ENCODE data around the gene LRMDA. TPM values are rescaled to one million over a fixed set of nuclear protein-coding genes. Genes with fewer than 3 reads are reported as not detected.

LRMDA gene
- total RNA-seq, 3 donors from 2014 or later: not detected

DNA sequence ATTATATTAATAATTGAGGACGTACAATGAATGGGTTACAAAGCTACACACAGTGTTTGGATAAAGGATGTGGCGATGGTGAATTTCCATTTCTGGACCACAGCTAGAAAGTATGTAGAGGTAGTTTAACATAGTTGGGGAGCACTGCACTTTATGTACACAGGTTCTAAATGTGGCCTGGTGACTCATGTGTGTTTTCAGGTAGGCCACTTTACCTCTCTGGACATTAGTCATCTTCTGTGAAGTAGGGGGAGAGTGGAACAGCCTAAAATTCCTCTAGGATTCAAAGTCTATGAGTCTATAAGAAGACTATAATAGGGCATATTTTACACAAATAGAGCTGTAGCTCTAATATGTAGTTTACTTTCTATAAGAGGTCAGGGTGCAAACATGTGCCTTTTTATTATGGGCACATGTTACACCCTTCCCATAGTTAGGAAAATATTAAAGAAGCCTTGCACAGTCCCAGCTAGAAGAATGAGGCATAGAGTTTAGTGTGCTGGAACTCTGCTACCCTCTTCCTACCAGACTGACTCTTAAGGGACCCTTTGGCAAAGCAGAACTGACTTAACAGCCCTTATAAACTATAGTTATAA is 594.9 kb downstream of the LRMDA start:
- DNase-seq (no peak), ATAC-seq (no peak)
- Mint-ChIP-seq H3K4me3 (no peak overlapping the region), H3K4me1 (ENCODE audit: low read depth) (no peaks in the 10 kb centered on the region), H3K27me3 (ENCODE audit: low read depth) (no peaks in the 10 kb centered on the region), H3K36me3 (ENCODE audit: insufficient read depth) (no peaks in the 10 kb centered on the region), H3K9me3 (no peaks in the 10 kb centered on the region)

- H3K4me3 Mint-ChIP-seq: no peak overlapping the region
- H3K36me3 Mint-ChIP-seq (ENCODE audit: insufficient read depth): no peaks in the 10 kb centered on the region
- no peaks in the 10 kb centered on the region for H3K9me3 Mint-ChIP-seq
- ATAC-seq: no peak
- H3K27me3 Mint-ChIP-seq (ENCODE audit: low read depth): no peaks in the 10 kb centered on the region
- no peak for DNase-seq
- H3K4me1 Mint-ChIP-seq (ENCODE audit: low read depth): no peaks in the 10 kb centered on the region
Observed at GRCh38 chr10:76026905-76027304, 595.5 kb downstream of the LRMDA start.

DNA sequence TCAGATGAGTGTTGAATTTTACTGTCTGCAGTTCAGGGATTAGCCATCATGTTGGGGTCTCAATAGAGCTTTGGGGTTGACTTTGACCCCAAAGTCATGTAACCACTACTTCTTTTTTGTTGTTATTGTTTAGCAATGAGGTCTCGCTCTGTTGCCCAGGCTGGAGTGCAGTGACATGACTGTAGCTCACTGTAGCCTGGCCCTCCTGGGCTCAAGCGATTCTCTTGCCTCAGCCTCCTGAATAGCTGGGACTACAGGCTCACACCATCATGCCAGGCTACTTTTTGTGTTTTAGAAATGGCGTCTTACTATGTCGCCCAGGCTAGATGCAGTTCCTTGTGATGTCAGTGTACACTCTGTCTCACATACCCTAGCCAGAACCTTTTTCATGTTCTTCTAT is 598.4 kb downstream of the LRMDA start:
- Mint-ChIP-seq H3K4me3 (no peak overlapping the region), H3K4me1 (ENCODE audit: low read depth) (no peaks in the 10 kb centered on the region), H3K9me3 (no peaks in the 10 kb centered on the region), H3K36me3 (ENCODE audit: insufficient read depth) (no peaks in the 10 kb centered on the region), H3K27me3 (ENCODE audit: low read depth) (no peaks in the 10 kb centered on the region)
- no peak for DNase-seq
- no peak for ATAC-seq

- Mint-ChIP-seq H3K4me1 (ENCODE audit: low read depth) (no peaks in the 10 kb centered on the region), H3K36me3 (ENCODE audit: insufficient read depth) (no peaks in the 10 kb centered on the region), H3K4me3 (no peak overlapping the region), H3K9me3 (no peaks in the 10 kb centered on the region), H3K27me3 (ENCODE audit: low read depth) (no peaks in the 10 kb centered on the region)
- DNase-seq: no peak
- ATAC-seq: no peak
Observed at GRCh38 chr10:76031099-76031498, 599.7 kb downstream of the LRMDA start.

GRCh38 chr10:76031769-76032699 is 600.6 kb downstream of the LRMDA start:
- H3K27me3 Mint-ChIP-seq (ENCODE audit: low read depth): no peaks in the 10 kb centered on the region
- no peak for DNase-seq
- no peak overlapping the region for H3K4me3 Mint-ChIP-seq
- no peaks in the 10 kb centered on the region for H3K36me3 Mint-ChIP-seq (ENCODE audit: insufficient read depth)
- ATAC-seq: no peak
- H3K4me1 Mint-ChIP-seq (ENCODE audit: low read depth): no peaks in the 10 kb centered on the region
- no peaks in the 10 kb centered on the region for H3K9me3 Mint-ChIP-seq

GRCh38 chr10:76032700-76033039 is 601.2 kb downstream of the LRMDA start:
- no peak overlapping the region for H3K4me3 Mint-ChIP-seq
- no peaks in the 10 kb centered on the region for H3K27me3 Mint-ChIP-seq (ENCODE audit: low read depth)
- ATAC-seq (no peak), DNase-seq (no peak)
- H3K4me1 Mint-ChIP-seq (ENCODE audit: low read depth): no peaks in the 10 kb centered on the region
- no peaks in the 10 kb centered on the region for H3K36me3 Mint-ChIP-seq (ENCODE audit: insufficient read depth)
- no peaks in the 10 kb centered on the region for H3K9me3 Mint-ChIP-seq

GRCh38 chr10:76033457-76034196 is 602.2 kb downstream of the LRMDA start:
- no peaks in the 10 kb centered on the region for H3K36me3 Mint-ChIP-seq (ENCODE audit: insufficient read depth)

DNA sequence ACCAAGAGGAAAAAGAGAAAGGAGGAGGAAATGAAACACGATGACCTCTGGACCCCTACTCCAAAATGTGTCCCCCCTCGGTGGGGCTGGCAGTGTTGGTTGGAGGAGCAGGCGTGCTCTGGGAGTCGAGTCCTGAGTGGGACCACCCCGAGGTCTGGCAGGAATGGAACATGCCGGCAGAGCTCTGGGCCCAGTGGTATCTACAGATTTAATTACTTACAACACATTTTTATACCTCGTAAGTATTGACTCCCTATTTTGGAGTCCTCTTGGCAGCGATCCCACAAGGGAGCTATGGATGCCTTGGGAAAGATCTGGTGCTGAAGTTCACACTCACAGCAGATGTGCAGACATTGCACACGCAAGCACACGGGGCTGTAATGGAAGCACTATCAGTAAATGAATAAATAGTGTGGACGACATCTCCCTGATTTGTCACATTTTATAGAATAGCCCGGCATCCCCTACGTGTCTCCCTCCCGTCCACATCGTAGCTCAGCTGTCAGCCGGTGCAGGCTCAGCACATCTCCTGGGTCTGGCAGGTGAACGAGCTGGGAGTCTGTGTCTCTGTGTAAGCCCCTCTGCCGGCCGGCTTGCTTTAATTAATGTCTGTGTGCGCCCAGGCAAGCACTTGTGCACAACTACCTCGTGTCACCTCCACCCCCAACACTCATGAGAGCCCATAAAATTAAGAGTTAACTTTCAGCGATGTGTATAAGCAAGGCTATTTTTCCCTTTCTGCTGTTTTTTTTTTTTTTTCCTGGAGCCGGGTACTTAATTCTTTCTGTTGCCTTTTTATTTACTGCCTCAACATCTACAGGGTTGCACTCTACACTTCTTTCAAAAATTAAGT is 603.2 kb downstream of the LRMDA start:
- no peaks in the 10 kb centered on the region for H3K27me3 Mint-ChIP-seq (ENCODE audit: low read depth)
- DNase-seq: no peak
- no peaks in the 10 kb centered on the region for H3K36me3 Mint-ChIP-seq (ENCODE audit: insufficient read depth)
- H3K9me3 Mint-ChIP-seq: peaks cover 3% of the 10 kb centered on the region
- H3K4me3 Mint-ChIP-seq: no peak overlapping the region
- no peak for ATAC-seq
- H3K4me1 Mint-ChIP-seq (ENCODE audit: low read depth): no peaks in the 10 kb centered on the region

More at GRCh38 chr10:76033457-76034196, 602.2 kb downstream of the LRMDA start:
- Mint-ChIP-seq H3K9me3 (no peaks in the 10 kb centered on the region), H3K4me3 (no peak overlapping the region), H3K27me3 (ENCODE audit: low read depth) (no peaks in the 10 kb centered on the region), H3K4me1 (ENCODE audit: low read depth) (no peaks in the 10 kb centered on the region)
- no peak for DNase-seq
- ATAC-seq: no peak

- no peak overlapping the region for H3K4me3 Mint-ChIP-seq
- peaks cover 3% of the 10 kb centered on the region for H3K9me3 Mint-ChIP-seq
- no peak for ATAC-seq
- DNase-seq: no peak
- no peaks in the 10 kb centered on the region for H3K36me3 Mint-ChIP-seq (ENCODE audit: insufficient read depth)
- no peaks in the 10 kb centered on the region for H3K4me1 Mint-ChIP-seq (ENCODE audit: low read depth)
- H3K27me3 Mint-ChIP-seq (ENCODE audit: low read depth): peaks cover under 1% of the 10 kb centered on the region
Observed at GRCh38 chr10:76035206-76036110, 604.0 kb downstream of the LRMDA start.

DNA sequence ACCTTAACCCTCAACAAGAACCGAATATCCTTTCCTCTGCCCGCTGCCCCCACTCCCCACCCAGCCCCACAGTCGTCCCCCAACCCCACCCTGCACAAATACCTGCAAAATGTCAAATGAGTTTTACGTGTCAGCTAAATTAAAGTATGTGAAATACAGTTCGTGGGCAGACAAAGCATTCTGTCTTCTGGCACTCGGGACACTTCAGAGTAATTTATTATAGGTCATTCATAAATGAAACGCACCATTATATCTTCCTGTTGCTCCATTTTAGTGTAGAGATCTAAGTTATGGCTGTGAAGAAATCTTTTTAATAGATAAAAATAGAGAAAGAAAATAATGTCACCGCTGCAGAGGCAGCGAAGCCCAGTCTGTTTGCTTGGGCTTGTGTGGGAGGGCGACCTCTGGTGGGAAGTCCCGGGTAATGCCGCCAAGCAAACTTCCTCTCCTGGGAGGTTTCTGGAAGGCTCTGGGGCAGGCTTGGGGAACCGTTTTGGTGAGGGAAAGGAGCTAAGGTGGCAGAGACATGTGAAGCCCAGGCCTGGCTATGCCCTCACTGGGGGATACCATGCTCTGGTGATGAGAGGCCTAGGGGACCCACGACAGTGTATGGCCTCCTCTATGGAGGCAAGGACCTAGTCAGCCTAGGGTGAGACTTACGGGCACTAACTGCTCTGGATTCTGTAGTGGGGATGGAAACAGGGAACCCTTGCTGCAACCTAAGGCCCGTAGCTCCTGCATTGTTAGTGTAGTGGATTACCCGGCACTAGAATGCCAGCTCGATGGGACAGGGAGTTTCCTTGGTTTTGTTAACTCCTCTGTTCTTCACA is 604.9 kb downstream of the LRMDA start:
- DNase-seq (peak; percentile 26), ATAC-seq (no peak)
- Mint-ChIP-seq H3K4me3 (no peak overlapping the region), H3K27me3 (ENCODE audit: low read depth) (peaks cover 2% of the 10 kb centered on the region), H3K4me1 (ENCODE audit: low read depth) (no peaks in the 10 kb centered on the region), H3K9me3 (peaks cover 3% of the 10 kb centered on the region), H3K36me3 (ENCODE audit: insufficient read depth) (no peaks in the 10 kb centered on the region)

DNA sequence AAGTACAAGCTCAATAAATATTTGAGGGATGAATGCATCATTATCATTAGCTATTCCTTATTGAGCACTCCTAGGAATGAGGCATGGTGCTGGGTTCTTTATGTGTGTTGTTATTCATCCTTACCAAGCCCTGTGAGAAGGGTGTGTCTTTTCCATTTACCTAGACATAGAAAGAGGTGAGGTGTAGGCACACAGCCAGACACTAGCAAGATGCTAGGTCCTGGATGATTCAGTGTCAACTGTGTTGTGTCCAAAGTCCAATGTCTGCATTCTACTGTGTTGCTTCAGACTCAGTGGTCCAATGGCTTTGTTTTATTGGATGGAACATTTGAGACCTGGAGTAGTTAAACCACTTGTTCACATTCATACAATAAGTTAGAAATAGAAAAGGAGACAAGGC is 605.5 kb downstream of the LRMDA start:
- Mint-ChIP-seq H3K4me1 (ENCODE audit: low read depth) (no peaks in the 10 kb centered on the region), H3K9me3 (peaks cover 3% of the 10 kb centered on the region), H3K36me3 (ENCODE audit: insufficient read depth) (no peaks in the 10 kb centered on the region), H3K4me3 (no peak overlapping the region), H3K27me3 (ENCODE audit: low read depth) (peaks cover 2% of the 10 kb centered on the region)
- no peak for DNase-seq
- ATAC-seq: no peak

DNA sequence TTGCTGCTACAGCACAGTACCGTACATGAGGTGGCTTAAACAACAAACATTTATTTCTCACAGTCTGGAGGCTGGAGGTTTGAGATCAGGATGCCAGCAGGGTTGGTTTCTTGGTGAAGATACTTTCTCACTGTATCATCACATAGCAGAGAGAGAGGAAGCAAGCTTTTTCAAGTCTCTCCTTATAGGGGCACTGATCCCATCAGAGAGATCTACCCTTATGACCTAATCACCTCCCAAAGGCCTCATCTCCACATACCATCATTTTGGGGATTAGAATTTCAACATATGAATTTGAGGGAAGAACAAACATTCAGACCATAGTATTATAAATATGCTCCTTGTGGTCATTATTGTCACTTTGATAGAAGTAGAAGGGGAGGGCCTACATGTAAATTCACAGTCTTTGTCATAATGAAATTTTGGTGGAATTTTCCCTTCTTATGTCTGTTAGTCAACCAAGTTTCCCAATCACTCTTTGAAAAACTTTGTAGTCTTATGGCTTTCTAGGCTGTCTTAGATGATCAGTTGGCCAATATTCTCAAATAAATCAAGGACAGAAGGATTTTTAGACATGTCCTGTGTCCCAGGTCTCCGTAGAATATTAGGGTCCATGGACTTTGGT is 606.2 kb downstream of the LRMDA start:
- Mint-ChIP-seq H3K4me1 (ENCODE audit: low read depth) (no peaks in the 10 kb centered on the region), H3K9me3 (peaks cover 3% of the 10 kb centered on the region), H3K27me3 (ENCODE audit: low read depth) (peaks cover 2% of the 10 kb centered on the region), H3K36me3 (ENCODE audit: insufficient read depth) (no peaks in the 10 kb centered on the region), H3K4me3 (no peak overlapping the region)
- ATAC-seq (no peak), DNase-seq (no peak)

Data from activated T-cell treated with anti-CD3 and anti-CD28 coated beads, Interleukin-2, amount 50 U/mL, for 4 hours (primary cell).